ENCODE data around the gene KDF1.

KDF1 gene, protein sequence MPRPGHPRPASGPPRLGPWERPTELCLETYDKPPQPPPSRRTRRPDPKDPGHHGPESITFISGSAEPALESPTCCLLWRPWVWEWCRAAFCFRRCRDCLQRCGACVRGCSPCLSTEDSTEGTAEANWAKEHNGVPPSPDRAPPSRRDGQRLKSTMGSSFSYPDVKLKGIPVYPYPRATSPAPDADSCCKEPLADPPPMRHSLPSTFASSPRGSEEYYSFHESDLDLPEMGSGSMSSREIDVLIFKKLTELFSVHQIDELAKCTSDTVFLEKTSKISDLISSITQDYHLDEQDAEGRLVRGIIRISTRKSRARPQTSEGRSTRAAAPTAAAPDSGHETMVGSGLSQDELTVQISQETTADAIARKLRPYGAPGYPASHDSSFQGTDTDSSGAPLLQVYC

GRCh38 chr1:26959722-26960624 is at the start of gene KDF1:
Gene KDF1 (minus strand): TSS chr1:26960468. CDS start chr1:26952380, 8,088 bp downstream.
- peak within 1 kb of the TSS; percentile 67 for H3K27ac ChIP-seq
- TF ChIP-seq ZFX (IDR thresholded peaks at IDR 0.05; ENCODE audit: borderline replicate concordance) = no peak
- TF ChIP-seq, protein P1, sequence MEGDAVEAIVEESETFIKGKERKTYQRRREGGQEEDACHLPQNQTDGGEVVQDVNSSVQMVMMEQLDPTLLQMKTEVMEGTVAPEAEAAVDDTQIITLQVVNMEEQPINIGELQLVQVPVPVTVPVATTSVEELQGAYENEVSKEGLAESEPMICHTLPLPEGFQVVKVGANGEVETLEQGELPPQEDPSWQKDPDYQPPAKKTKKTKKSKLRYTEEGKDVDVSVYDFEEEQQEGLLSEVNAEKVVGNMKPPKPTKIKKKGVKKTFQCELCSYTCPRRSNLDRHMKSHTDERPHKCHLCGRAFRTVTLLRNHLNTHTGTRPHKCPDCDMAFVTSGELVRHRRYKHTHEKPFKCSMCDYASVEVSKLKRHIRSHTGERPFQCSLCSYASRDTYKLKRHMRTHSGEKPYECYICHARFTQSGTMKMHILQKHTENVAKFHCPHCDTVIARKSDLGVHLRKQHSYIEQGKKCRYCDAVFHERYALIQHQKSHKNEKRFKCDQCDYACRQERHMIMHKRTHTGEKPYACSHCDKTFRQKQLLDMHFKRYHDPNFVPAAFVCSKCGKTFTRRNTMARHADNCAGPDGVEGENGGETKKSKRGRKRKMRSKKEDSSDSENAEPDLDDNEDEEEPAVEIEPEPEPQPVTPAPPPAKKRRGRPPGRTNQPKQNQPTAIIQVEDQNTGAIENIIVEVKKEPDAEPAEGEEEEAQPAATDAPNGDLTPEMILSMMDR (IDR thresholded peaks at IDR 0.05) = peak; percentile 37

GRCh38 chr1:27009601-27010197 is 49.4 kb upstream of the KDF1 start:
- TF ChIP-seq, protein P1 (IDR thresholded peaks at IDR 0.05) = no peak
- no peak for TF ChIP-seq ZFX (IDR thresholded peaks at IDR 0.05; ENCODE audit: borderline replicate concordance)
- peak overlapping the region; percentile 75 for H3K27ac ChIP-seq

GRCh38 chr1:27007909-27008582 is 47.8 kb upstream of the KDF1 start:
- TF ChIP-seq, protein P1 (IDR thresholded peaks at IDR 0.05) = no peak
- no peak for TF ChIP-seq ZFX (IDR thresholded peaks at IDR 0.05; ENCODE audit: borderline replicate concordance)

DNA sequence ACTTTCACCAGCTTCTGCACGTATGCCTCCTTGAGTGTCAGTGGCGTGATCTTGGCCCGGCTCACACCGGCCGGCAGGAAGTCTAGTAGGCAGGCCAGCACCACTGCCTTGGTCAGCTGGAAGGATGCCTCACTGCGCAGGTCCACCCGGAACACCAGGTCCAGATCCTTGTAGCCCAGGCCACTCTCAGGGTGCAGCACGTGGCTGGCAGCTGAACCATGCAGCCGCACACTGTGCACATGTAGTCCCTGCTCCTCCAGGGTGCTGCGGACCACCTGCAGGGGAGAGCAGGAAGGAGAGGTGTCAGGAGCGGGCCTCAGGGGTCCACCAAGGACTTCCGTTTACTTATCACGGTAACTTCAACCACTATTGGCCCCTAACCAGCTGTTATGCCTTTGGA is 46.4 kb upstream of the KDF1 start:
- no peak overlapping the region for H3K27ac ChIP-seq
- TF ChIP-seq, protein P1 (IDR thresholded peaks at IDR 0.05) = no peak
- no peak for TF ChIP-seq ZFX (IDR thresholded peaks at IDR 0.05; ENCODE audit: borderline replicate concordance)

More at GRCh38 chr1:27007909-27008582, 47.8 kb upstream of the KDF1 start:
- peak overlapping the region; percentile 75 for H3K27ac ChIP-seq

DNA sequence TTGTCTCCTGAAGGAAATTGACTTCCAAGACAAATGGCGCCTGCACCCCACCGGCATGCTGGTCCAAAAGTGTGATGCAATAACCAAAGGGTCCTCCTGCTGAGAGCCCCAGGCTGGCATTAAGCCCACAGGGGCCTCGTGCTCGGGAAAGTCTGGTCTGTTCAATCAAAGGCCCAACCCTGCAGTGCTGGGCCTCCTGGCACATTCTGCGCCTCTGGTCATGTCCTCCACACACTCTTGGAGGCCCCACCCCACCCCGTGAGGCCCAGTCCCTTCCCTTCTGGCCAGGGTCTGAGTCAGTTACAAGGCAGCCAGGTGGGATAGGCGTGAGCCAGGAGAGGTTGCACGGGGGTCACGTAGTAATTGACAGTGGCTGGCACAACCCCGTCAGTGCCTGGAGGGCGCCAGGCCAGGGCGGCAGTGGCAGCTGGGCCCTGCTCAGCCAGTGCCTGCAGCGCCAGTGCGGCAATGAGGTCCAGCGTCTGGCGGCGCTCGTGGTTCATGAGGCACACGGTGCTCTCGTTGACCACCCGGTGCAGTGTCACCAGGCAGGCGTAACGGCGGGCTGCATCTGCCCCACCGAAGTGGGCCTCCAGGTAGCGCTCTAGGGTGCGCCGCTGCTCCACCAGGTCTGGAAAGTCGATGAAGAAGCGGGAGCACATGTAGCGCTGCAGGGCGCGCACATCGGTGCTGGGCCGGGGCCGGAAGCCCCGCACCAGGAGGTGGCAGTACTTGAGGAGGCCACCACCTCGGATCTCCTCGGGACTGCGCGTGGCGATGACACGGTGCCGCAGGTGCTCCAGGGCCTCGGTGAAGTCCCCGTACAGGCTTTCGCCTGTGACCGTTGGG is 45.6 kb upstream of the KDF1 start:
- H3K27ac ChIP-seq = no peak overlapping the region
- no peak for TF ChIP-seq ZFX (IDR thresholded peaks at IDR 0.05; ENCODE audit: borderline replicate concordance)
- TF ChIP-seq, protein P1 (IDR thresholded peaks at IDR 0.05) = no peak

- no peak overlapping the region for H3K27ac ChIP-seq
- TF ChIP-seq, protein P1 (IDR thresholded peaks at IDR 0.05) = no peak
Measured at GRCh38 chr1:27005166-27005530, 44.9 kb upstream of the KDF1 start.

Data from 22Rv1 (cell line).